H9 (cell line): ENCODE data around the gene SPDYE18. TPM values are rescaled to one million over a fixed set of nuclear protein-coding genes. Genes with fewer than 3 reads are reported as not detected.
"Not testable (repeated sequence)": the region's sequence is repeated elsewhere in the genome, so short reads cannot be mapped to it uniquely, and the experiment has no call there.

Experiments used
- DNase-seq: peaks from one replicate; pipeline ENCODE4 v3.0.0-alpha.2; 2017
- H2AFZ ChIP-seq: one replicate; pipeline ENCODE4 v1.6.1; 2013; ENCODE audit warnings: mild to moderate bottlenecking, low read length, control low read depth, moderate library complexity
- H2AK5ac ChIP-seq: 2 replicates; pipeline ENCODE4 v1.6.1; 2013; ENCODE audit warnings: low read length, control low read depth, mixed read lengths; ENCODE audit not compliant: insufficient read length
- H2BK120ac ChIP-seq: one replicate; pipeline ENCODE4 v1.6.1; 2013; ENCODE audit warnings: low read depth, mild to moderate bottlenecking, low read length, control low read depth, inconsistent platforms; ENCODE audit not compliant: poor library complexity, severe bottlenecking
- H2BK12ac ChIP-seq: 2 replicates; pipeline ENCODE4 v1.6.1; 2013; ENCODE audit warnings: low read length, control low read depth, mixed read lengths, low read depth; ENCODE audit not compliant: insufficient read length
- H2BK15ac ChIP-seq: 2 replicates; pipeline ENCODE4 v1.6.1; 2013; ENCODE audit warnings: low read depth, low read length, control low read depth
- H2BK20ac ChIP-seq: one replicate; pipeline ENCODE4 v1.6.1; 2013; ENCODE audit warnings: low read depth, mild to moderate bottlenecking, low read length, control low read depth, inconsistent platforms; ENCODE audit not compliant: poor library complexity, severe bottlenecking
- H2BK5ac ChIP-seq: 2 replicates; pipeline ENCODE4 v1.6.1; 2013; ENCODE audit warnings: low read length, control low read depth, mixed read lengths; ENCODE audit not compliant: insufficient read length
- H3K14ac ChIP-seq: 2 replicates; pipeline ENCODE4 v1.6.1; 2013; ENCODE audit warnings: low read length, control low read depth; ENCODE audit not compliant: insufficient read depth
- H3K18ac ChIP-seq: 2 replicates; pipeline ENCODE4 v1.6.1; 2013; ENCODE audit warnings: low read depth, mild to moderate bottlenecking, mixed read lengths, low read length, control low read depth; ENCODE audit not compliant: insufficient read length
- H3K23ac ChIP-seq: 2 replicates; pipeline ENCODE4 v1.6.1; 2013; ENCODE audit warnings: low read length, control low read depth, mixed read lengths, low read depth; ENCODE audit not compliant: insufficient read length
- H3K23me2 ChIP-seq: 2 replicates; pipeline ENCODE4 v1.6.1; 2013; ENCODE audit warnings: low read depth, mild to moderate bottlenecking, mixed read lengths, low read length, control low read depth; ENCODE audit not compliant: insufficient read length, poor library complexity, severe bottlenecking
- H3K27ac ChIP-seq: 2 replicates; pipeline ENCODE4 v1.5.1; 2013; ENCODE audit warnings: low read length, control low read depth, mixed read lengths, low read depth; ENCODE audit not compliant: insufficient read length
- H3K27me3 ChIP-seq: 2 replicates; pipeline ENCODE4 v1.6.1; 2013; ENCODE audit warnings: low read length, control low read depth, inconsistent platforms; ENCODE audit not compliant: insufficient read depth
- H3K4ac ChIP-seq: 2 replicates; pipeline ENCODE4 v1.6.1; 2013; ENCODE audit warnings: low read depth, mild to moderate bottlenecking, control low read depth, inconsistent platforms, low read length, moderate library complexity
- H3K4me1 ChIP-seq: 2 replicates; pipeline ENCODE4 v1.6.1; 2013; ENCODE audit warnings: low read length, control low read depth, inconsistent platforms; ENCODE audit not compliant: insufficient read depth
- H3K4me2 ChIP-seq: 2 replicates; pipeline ENCODE4 v1.6.1; 2013; ENCODE audit warnings: low read length, control low read depth, mixed read lengths; ENCODE audit not compliant: insufficient read length, insufficient read depth
- H3K56ac ChIP-seq: 2 replicates; pipeline ENCODE4 v1.6.1; 2013; ENCODE audit warnings: low read depth, mild to moderate bottlenecking, mixed read lengths, low read length, control low read depth; ENCODE audit not compliant: insufficient read length
- H3K79me1 ChIP-seq: 2 replicates; pipeline ENCODE4 v1.6.1; 2013; ENCODE audit warnings: low read depth, mild to moderate bottlenecking, moderate library complexity, low read length, control low read depth, inconsistent platforms; ENCODE audit not compliant: insufficient read depth, poor library complexity, severe bottlenecking
- H3K79me2 ChIP-seq: 2 replicates; pipeline ENCODE4 v1.6.1; 2013; ENCODE audit warnings: low read length, control low read depth, inconsistent platforms; ENCODE audit not compliant: insufficient read depth
- H3K9ac ChIP-seq: 2 replicates; pipeline ENCODE4 v1.6.1; 2013; ENCODE audit warnings: low read length, control low read depth, mixed read lengths; ENCODE audit not compliant: insufficient read length; ENCODE audit errors: extremely low read depth
- H3K9me3 ChIP-seq: one replicate; pipeline ENCODE4 v1.6.1; 2013; ENCODE audit warnings: low read depth, low read length, inconsistent platforms; ENCODE audit not compliant: control insufficient read depth
- H3T11ph ChIP-seq: one replicate; pipeline ENCODE4 v1.6.1; 2013; ENCODE audit warnings: mild to moderate bottlenecking, low read length, control low read depth, inconsistent platforms
- H4K20me1 ChIP-seq: one replicate; pipeline ENCODE4 v1.6.1; 2013; ENCODE audit not compliant: control insufficient read depth, insufficient read length, insufficient read depth
- H4K5ac ChIP-seq: 2 replicates; pipeline ENCODE4 v1.6.1; 2013; ENCODE audit warnings: low read depth, mild to moderate bottlenecking, mixed read lengths, low read length, control low read depth; ENCODE audit not compliant: insufficient read length
- H4K8ac ChIP-seq: replicated peaks from 2 replicates; pipeline ENCODE4 v1.6.1; 2013; ENCODE audit warnings: low read length, control low read depth, mixed read lengths, low read depth; ENCODE audit not compliant: insufficient read length
- H4K91ac ChIP-seq: 2 replicates; pipeline ENCODE4 v1.6.1; 2013; ENCODE audit warnings: low read depth, mild to moderate bottlenecking, moderate library complexity, mixed read lengths, low read length, control low read depth; ENCODE audit not compliant: insufficient read length
- H3K27ac Mint-ChIP-seq, 3 experiments: 2 replicates in 2 of 3; 3 replicates in 1 of 3; pipeline ENCODE4 v1.8.0; 2020 to 2021; ENCODE audit warnings: mixed read lengths in 3 of 3, mild to moderate bottlenecking in 1 of 3, moderate library complexity in 1 of 3
- H3K27me3 Mint-ChIP-seq: 2 replicates; pipeline ENCODE4 v1.8.0; 2021; ENCODE audit warnings: low read depth, mild to moderate bottlenecking, moderate library complexity, mixed read lengths
- H3K36me3 Mint-ChIP-seq, 3 experiments: 2 replicates in 2 of 3; 3 replicates in 1 of 3; pipeline ENCODE4 v1.8.0; 2020 to 2021; ENCODE audit warnings: low read depth in 3 of 3, mixed read lengths in 3 of 3; ENCODE audit not compliant: insufficient read depth in 1 of 3
- H3K4me1 Mint-ChIP-seq, 2 experiments: 2 replicates each; pipeline ENCODE4 v1.8.0; 2020; ENCODE audit warnings: mixed read lengths in 2 of 2
- H3K4me3 Mint-ChIP-seq, 2 experiments: 2 replicates in 1 of 2; 3 replicates in 1 of 2; pipeline ENCODE4 v1.8.0; 2020 to 2021; ENCODE audit warnings: mild to moderate bottlenecking in 2 of 2, mixed read lengths in 2 of 2, moderate library complexity in 1 of 2
- H3K9me3 Mint-ChIP-seq, 2 experiments: 2 replicates in 1 of 2; 3 replicates in 1 of 2; pipeline ENCODE4 v1.8.0; 2020; ENCODE audit warnings: mild to moderate bottlenecking in 2 of 2, mixed read lengths in 2 of 2, moderate library complexity in 1 of 2
- WGBS: extraction: QIAGEN DNeasy Blood & Tissue Kit; methylation state at CpG from one replicate; pipeline ENCODE4 v1.1.7; 2013; ENCODE audit warnings: missing lambda C conversion rate, low lambda C conversion rate, mixed read lengths; ENCODE audit not compliant: insufficient read length; ENCODE audit errors: extremely low coverage; 5-methylcytosine and 5-hydroxymethylcytosine counted together
- total RNA-seq: library from RNA; stranded (reverse); gene quantifications from 2 replicates; pipeline ENCODE4 v1.2.1, GENCODE V29; 2021

SPDYE18 gene
- total RNA-seq, 1 experiment from 2014 or later = not detected

DNA sequence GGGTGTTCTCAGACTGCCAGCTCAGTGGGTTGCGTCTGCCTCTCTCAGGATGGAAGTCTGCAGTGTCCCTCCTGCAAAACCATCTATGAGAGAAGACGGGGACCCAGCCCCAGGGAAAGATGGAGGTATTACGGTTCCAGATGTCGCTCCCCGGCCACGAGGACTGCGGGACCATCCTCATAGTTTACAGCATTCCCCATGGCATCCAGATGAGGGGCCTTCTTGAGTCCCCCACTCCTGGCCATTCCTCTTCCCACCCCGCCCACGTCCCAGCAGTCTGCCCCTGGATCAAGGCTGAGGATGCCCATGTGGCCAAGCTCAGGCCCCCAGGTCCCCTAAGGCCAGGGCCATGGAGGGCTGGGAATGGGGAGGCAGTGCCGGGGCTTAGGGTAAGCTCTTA is 59.1 kb downstream of the SPDYE18 start:
- not testable (repeated sequence) for H3K9ac ChIP-seq, H3K9me3 Mint-ChIP-seq, H2AFZ ChIP-seq

DNA sequence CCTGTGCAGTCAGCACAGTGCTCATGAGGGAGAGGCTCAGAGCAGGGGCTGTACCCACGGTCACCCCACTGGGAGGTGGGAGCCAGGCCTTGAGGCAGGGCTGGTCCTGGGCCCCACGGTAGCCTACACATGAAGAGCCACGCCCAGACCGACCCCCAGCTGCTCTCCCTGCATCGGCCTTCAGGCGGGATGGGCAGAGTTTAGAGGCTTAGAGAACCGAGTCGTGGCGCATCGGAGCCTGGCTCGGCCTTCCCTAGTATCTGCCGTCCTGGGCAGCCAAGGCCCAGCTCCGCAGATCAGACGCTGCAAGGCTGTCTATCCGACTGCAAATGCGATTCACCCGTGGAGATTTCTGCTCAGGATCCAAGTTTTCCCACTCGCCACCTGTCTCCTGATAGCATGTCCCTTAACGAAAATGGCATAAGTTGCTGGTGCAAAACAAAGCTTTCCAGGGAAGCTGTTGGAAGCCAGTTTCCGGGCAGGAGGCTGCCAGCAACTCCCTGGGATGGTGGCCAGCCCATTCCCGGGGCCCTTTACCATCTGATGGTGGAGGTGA is 59.6 kb downstream of the SPDYE18 start:
- not testable (repeated sequence) for H4K20me1 ChIP-seq, DNase-seq, H3K9me3 ChIP-seq, H4K91ac ChIP-seq, H3K9me3 Mint-ChIP-seq, H2BK12ac ChIP-seq, H2BK5ac ChIP-seq, H3K79me1 ChIP-seq, H2BK120ac ChIP-seq, H2BK20ac ChIP-seq, H3K27me3 Mint-ChIP-seq, H4K8ac ChIP-seq, H3K4me1 Mint-ChIP-seq, H3K79me2 ChIP-seq, H2AFZ ChIP-seq, H3K18ac ChIP-seq, H3K4me2 ChIP-seq, H3K14ac ChIP-seq, H3K4me1 ChIP-seq, H3K36me3 Mint-ChIP-seq, H3K27ac ChIP-seq, H3K56ac ChIP-seq, H3K23me2 ChIP-seq, H3K23ac ChIP-seq, H3K27me3 ChIP-seq, H4K5ac ChIP-seq, H3K4ac ChIP-seq, H2BK15ac ChIP-seq, H3T11ph ChIP-seq, H3K4me3 Mint-ChIP-seq, H2AK5ac ChIP-seq, H3K9ac ChIP-seq
- peak overlapping the region in 2 of 3 experiments; percentile 57 to 79; a peak in 2 of 7 replicates for H3K27ac Mint-ChIP-seq
- no CpG with 5 or more reads among the region's 21 CpGs for WGBS

More for the DNA sequence above, 59.1 kb downstream of the SPDYE18 start:
- H3K18ac ChIP-seq, H3K14ac ChIP-seq, H3K36me3 Mint-ChIP-seq, H3K56ac ChIP-seq, H3K23ac ChIP-seq, H4K91ac ChIP-seq, H3K79me1 ChIP-seq, H2AK5ac ChIP-seq, H3K27me3 Mint-ChIP-seq, H3K23me2 ChIP-seq, H3K27me3 ChIP-seq, H3K4me1 Mint-ChIP-seq, H2BK15ac ChIP-seq, H3K4me3 Mint-ChIP-seq, H3K9me3 ChIP-seq, H3K4me1 ChIP-seq, H3K27ac Mint-ChIP-seq, H3T11ph ChIP-seq, H3K4ac ChIP-seq, H2BK12ac ChIP-seq, H2BK5ac ChIP-seq, DNase-seq, H4K8ac ChIP-seq, H3K4me2 ChIP-seq, H4K5ac ChIP-seq, H2BK20ac ChIP-seq, H4K20me1 ChIP-seq, H3K79me2 ChIP-seq, H2BK120ac ChIP-seq, H3K27ac ChIP-seq: not testable (repeated sequence)
- no CpG with 5 or more reads among the region's 10 CpGs for WGBS
